IMR-90 (cell line): Measurements from ENCODE around the gene AKAP9. TPM values are rescaled to one million over a fixed set of nuclear protein-coding genes. Genes with fewer than 3 reads are reported as not detected.

Source experiments
- ATAC-seq: fragments of 200-7000 bp; cut with Tn5 transposase; 2 replicates; pipeline ENCODE4 v1.9.1; 2020; ENCODE audit warnings: low read depth, mild to moderate bottlenecking, moderate library complexity
- BruUV-seq: library from RNA; stranded (reverse); fragments of 400-500 nt; replicated peaks from 2 replicates; lab custom pipeline; 2021; lab: Mats Ljungman, UMichigan
- CTCF ChIA-PET: fragments of 300-600 bp; formaldehyde crosslinking; extraction: SDS; loops from one replicate; lab custom pipeline; 2021; ENCODE audit warnings: antibody characterized with exemption; lab: Yijun Ruan, JAX
- POLR2A ChIA-PET: fragments of 300-600 bp; sonication (Branson Sonifier 250); formaldehyde crosslinking; loops from one replicate; lab custom pipeline; 2022; ENCODE audit warnings: antibody characterized with exemption; ENCODE audit not compliant: unreplicated experiment; lab: Charles Lee
- DNase-seq: peaks from one replicate; pipeline ENCODE4 v3.0.0; 2013
- H2AFZ ChIP-seq: replicated peaks from 2 replicates; pipeline ENCODE3; 2013; ENCODE audit warnings: low read length, mild to moderate bottlenecking; ENCODE audit not compliant: poor library complexity
- H2AK5ac ChIP-seq: 2 replicates; pipeline ENCODE4 v1.6.1; 2013; ENCODE audit warnings: low read depth, low read length, inconsistent platforms
- H2AK9ac ChIP-seq: replicated peaks from 2 replicates; pipeline ENCODE3; 2013; ENCODE audit warnings: mild to moderate bottlenecking, low read depth, low read length, moderate library complexity; ENCODE audit not compliant: poor library complexity
- H2BK120ac ChIP-seq: 2 replicates; pipeline ENCODE4 v1.6.1; 2013; ENCODE audit warnings: low read depth, low read length, inconsistent platforms
- H2BK15ac ChIP-seq: 3 replicates; pipeline ENCODE4 v1.6.1; 2013; ENCODE audit warnings: low read depth, low read length, inconsistent platforms
- H2BK20ac ChIP-seq: 2 replicates; pipeline ENCODE4 v1.6.1; 2013; ENCODE audit warnings: low read depth, mild to moderate bottlenecking, inconsistent platforms, low read length, moderate library complexity
- H2BK5ac ChIP-seq: 2 replicates; pipeline ENCODE4 v1.6.1; 2013; ENCODE audit warnings: mild to moderate bottlenecking, low read depth, low read length, inconsistent platforms; ENCODE audit not compliant: poor library complexity, severe bottlenecking
- H3K14ac ChIP-seq: replicated peaks from 2 replicates; pipeline ENCODE4 v1.6.1; 2013; ENCODE audit warnings: low read depth, low read length, inconsistent platforms
- H3K18ac ChIP-seq: 2 replicates; pipeline ENCODE4 v1.6.1; 2013; ENCODE audit warnings: low read depth, low read length, control low read depth
- H3K23ac ChIP-seq: 2 replicates; pipeline ENCODE4 v1.6.1; 2013; ENCODE audit warnings: low read depth, low read length, inconsistent platforms
- H3K27ac ChIP-seq: 2 replicates; pipeline ENCODE4 v1.5.1; 2013; ENCODE audit warnings: mild to moderate bottlenecking, control low read depth, low read length; ENCODE audit not compliant: insufficient read depth
- H3K27me3 ChIP-seq: 2 replicates; pipeline ENCODE4 v1.6.1; 2013; ENCODE audit warnings: low read length; ENCODE audit not compliant: control insufficient read depth, insufficient read depth
- H3K36me3 ChIP-seq: 2 replicates; pipeline ENCODE4 v1.6.1; 2013; ENCODE audit warnings: low read length, mixed read lengths; ENCODE audit not compliant: control insufficient read depth, insufficient read depth
- H3K4ac ChIP-seq: 2 replicates; pipeline ENCODE4 v1.6.1; 2013; ENCODE audit warnings: low read depth, low read length, inconsistent platforms
- H3K4me1 ChIP-seq: 2 replicates; pipeline ENCODE4 v1.6.1; 2013; ENCODE audit warnings: low read length, mixed read lengths; ENCODE audit not compliant: control insufficient read depth, insufficient read depth
- H3K4me2 ChIP-seq: 2 replicates; pipeline ENCODE4 v1.6.1; 2013; ENCODE audit warnings: low read depth, mild to moderate bottlenecking, control low read depth, low read length, moderate library complexity
- H3K4me3 ChIP-seq: 2 replicates; pipeline ENCODE4 v1.5.1; 2013; ENCODE audit warnings: low read depth, mild to moderate bottlenecking, control low read depth, low read length, moderate library complexity; ENCODE audit not compliant: insufficient read depth
- H3K56ac ChIP-seq: 2 replicates; pipeline ENCODE4 v1.6.1; 2013; ENCODE audit warnings: low read length, inconsistent platforms; ENCODE audit not compliant: insufficient read depth; ENCODE audit errors: extremely low read depth
- H3K79me1 ChIP-seq, 2 experiments: 2 replicates each; pipeline ENCODE4 v1.6.1; 2013; ENCODE audit warnings: low read length in 2 of 2, inconsistent platforms in 1 of 2, low read depth in 1 of 2
- H3K9ac ChIP-seq: 2 replicates; pipeline ENCODE4 v1.6.1; 2013; ENCODE audit warnings: low read depth, low read length, control low read depth
- H3K9me1 ChIP-seq: 2 replicates; pipeline ENCODE4 v1.6.1; 2013; ENCODE audit warnings: low read length, inconsistent platforms; ENCODE audit not compliant: insufficient read depth
- H3K9me3 ChIP-seq: 2 replicates; pipeline ENCODE4 v1.6.1; 2013; ENCODE audit warnings: low read length; ENCODE audit not compliant: control insufficient read depth, insufficient read depth
- H4K20me1 ChIP-seq: 2 replicates; pipeline ENCODE4 v1.6.1; 2013; ENCODE audit warnings: low read length, inconsistent platforms; ENCODE audit not compliant: insufficient read depth
- H4K5ac ChIP-seq: 2 replicates; pipeline ENCODE4 v1.6.1; 2013; ENCODE audit warnings: mild to moderate bottlenecking, low read depth, low read length, control low read depth
- H4K8ac ChIP-seq, 2 experiments: 2 replicates each; pipeline ENCODE4 v1.6.1; 2013; ENCODE audit warnings: low read depth in 2 of 2, low read length in 2 of 2, control low read depth in 1 of 2, inconsistent platforms in 1 of 2
- H4K91ac ChIP-seq: 2 replicates; pipeline ENCODE4 v1.6.1; 2013; ENCODE audit warnings: low read depth, low read length, inconsistent platforms; ENCODE audit not compliant: insufficient read depth
- BHLHE40 ChIP-seq: fragments of 150-350 bp; IDR thresholded peaks from 2 replicates; pipeline ENCODE4 v1.6.1; 2016; ENCODE audit warnings: mild to moderate bottlenecking, low read depth, low read length
- CHD1 ChIP-seq: IDR thresholded peaks from 2 replicates; pipeline ENCODE4 v1.6.1; 2012; ENCODE audit warnings: low read depth, low read length, improper control_type of control experiment
- ELK1 ChIP-seq: fragments of 150-350 bp; IDR thresholded peaks from 2 replicates; pipeline ENCODE4 v1.6.1; 2016; ENCODE audit warnings: low read depth, mild to moderate bottlenecking, low read length, moderate library complexity, borderline replicate concordance
- MAFK ChIP-seq: IDR thresholded peaks from 2 replicates; pipeline ENCODE4 v1.6.1; 2012; ENCODE audit warnings: low read depth, low read length, improper control_type of control experiment
- MAZ ChIP-seq: IDR thresholded peaks from 2 replicates; pipeline ENCODE4 v1.6.1; 2012; ENCODE audit warnings: low read depth, mild to moderate bottlenecking, low read length, improper control_type of control experiment, moderate library complexity, borderline replicate concordance
- NFE2L2 ChIP-seq: fragments of 150-350 bp; IDR thresholded peaks from 2 replicates; pipeline ENCODE4 v1.6.1; 2016; ENCODE audit warnings: low read depth, mild to moderate bottlenecking, low read length
- POLR2A ChIP-seq: IDR thresholded peaks from 2 replicates; pipeline ENCODE4 v1.6.1; 2012; ENCODE audit warnings: mild to moderate bottlenecking, low read depth, low read length
- SMC3 ChIP-seq: fragments of 150-350 bp; IDR thresholded peaks from 2 replicates; pipeline ENCODE4 v1.6.1; 2016; ENCODE audit warnings: low read depth, mild to moderate bottlenecking, antibody characterized with exemption, low read length, moderate library complexity
- WGBS, 2 experiments: methylation state at CpG; one replicate each; pipeline versions ENCODE4 v1.1.5 to v1.1.7; 2013; ENCODE audit warnings: missing lambda C conversion rate in 2 of 2; ENCODE audit not compliant: insufficient read length in 1 of 2; ENCODE audit errors: extremely low coverage in 2 of 2; 5-methylcytosine and 5-hydroxymethylcytosine counted together
- dilution Hi-C: fragments of 300-500 bp; cut with HindIII; formaldehyde crosslinking; loops from one replicate; pipeline ENCODE4 v1.14.3; 2018; ENCODE audit warnings: low sequenced_read_pairs; ENCODE audit not compliant: unreplicated experiment
- in situ Hi-C: fragments of 300-500 bp; cut with MboI; formaldehyde crosslinking; loops from 3 replicates; pipeline ENCODE4 v1.14.3; 2019; ENCODE audit warnings: low sequenced_read_pairs, inconsistent platforms, mixed read lengths
- intact Hi-C: fragments of 100-400 bp; cut with micrococcal nuclease; formaldehyde crosslinking; loops from 2 replicates; pipeline ENCODE4 v1.10.0; 2022
- polyA plus RNA-seq, 3 experiments: library from polyadenylated mRNA; depleted of rRNA; stranded (reverse); fragments of >200 nt; gene quantifications; 2 replicates each; pipeline ENCODE4 v1.2.3, GENCODE V29; 2012; ENCODE audit warnings: low replicate concordance in 1 of 3
- total RNA-seq: library from RNA; depleted of rRNA; stranded (reverse); fragments of >200 nt; gene quantifications from 2 replicates; pipeline ENCODE4 v1.2.3, GENCODE V29; 2012

Gene AKAP9
- total and polyA plus RNA-seq, 2 of the 4 experiments (the other 2 are of a cell fraction), result 9.7 to 25.3 TPM

DNA sequence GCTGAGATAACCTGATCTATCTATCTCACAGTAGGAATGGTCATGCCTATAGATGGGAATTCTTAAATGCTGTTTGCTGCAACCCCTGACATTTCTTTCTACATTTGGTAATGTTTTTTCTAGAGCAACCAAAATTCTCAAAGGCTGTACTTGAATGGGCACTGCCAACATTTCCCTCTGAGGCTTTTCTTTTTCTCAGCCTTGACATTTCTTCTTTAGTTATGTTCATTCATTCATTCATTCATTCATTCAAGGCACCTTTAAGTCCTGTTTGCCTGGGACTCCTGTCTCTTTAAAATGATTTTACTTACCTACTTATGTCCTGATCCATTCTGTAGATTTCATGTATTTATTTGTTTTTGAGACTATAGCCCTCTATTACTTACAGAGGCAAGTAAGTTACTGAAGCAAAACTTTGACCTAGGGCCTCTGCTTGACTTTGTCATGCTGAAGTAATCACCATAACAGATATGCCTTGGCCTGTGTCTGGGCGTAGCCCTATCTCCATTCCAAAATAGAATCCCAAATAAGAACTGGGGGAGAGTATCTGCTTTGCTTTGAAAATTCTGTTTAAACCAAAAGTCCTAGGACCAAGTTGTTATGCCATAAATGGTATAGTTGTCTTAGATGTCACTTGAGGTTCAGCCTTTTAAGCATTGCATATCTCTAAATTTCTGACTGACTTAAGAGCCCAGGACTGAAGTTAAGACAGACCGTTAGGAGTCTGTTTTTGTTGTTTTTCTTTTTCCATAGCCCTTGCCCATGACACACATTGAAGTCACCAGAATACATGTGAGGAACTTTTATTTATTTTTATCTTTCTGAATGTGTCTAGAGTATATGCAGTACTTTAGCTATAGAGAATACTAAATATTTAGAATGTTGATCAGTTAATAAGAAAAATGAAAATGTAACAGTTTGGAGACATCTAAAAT, 59.2 kb downstream of the AKAP9 start:
- H2AK9ac ChIP-seq, result no peak overlapping the region
- in situ Hi-C loops (no loop called here), dilution Hi-C loops (no loop called here), intact Hi-C loops (loop anchor here (1.0 to 5.0 kb wide), 2 partner anchors 24 to 33 kb away; no protein-coding TSS in a partner anchor)
- no peak overlapping the region for H3K56ac ChIP-seq
- no peak for ATAC-seq
- H2BK5ac ChIP-seq, result no peak overlapping the region
- H2BK120ac ChIP-seq, result no peak overlapping the region
- no peaks in the 10 kb centered on the region for H3K79me1 ChIP-seq
- H3K27ac ChIP-seq, result no peak overlapping the region
- no peak overlapping the region for H3K23ac ChIP-seq
- WGBS, 2 experiments, result no CpG with 5 or more reads among the region's 2 CpGs
- no peaks in the 10 kb centered on the region; the same call in 1 of the 2 replicates for H3K9me1 ChIP-seq
- no peak overlapping the region for H2AK5ac ChIP-seq
- TF ChIP-seq NFE2L2, result no peak
- TF ChIP-seq MAZ, result no peak
- TF ChIP-seq CHD1, result no peak
- no peak for TF ChIP-seq POLR2A
- TF ChIP-seq ELK1, result no peak
- TF ChIP-seq SMC3, result no peak
- TF ChIP-seq BHLHE40, result no peak
- no peak for TF ChIP-seq MAFK
- no peak overlapping the region for H2BK20ac ChIP-seq
- no peaks in the 10 kb centered on the region for H3K4me1 ChIP-seq
- H3K18ac ChIP-seq, result no peak overlapping the region
- no peak overlapping the region for H2AFZ ChIP-seq
- no peak for DNase-seq
- no peak overlapping the region for H4K8ac ChIP-seq
- H3K4me2 ChIP-seq, result no peak overlapping the region
- H3K4me3 ChIP-seq, result no peak overlapping the region
- no peak overlapping the region for H3K4ac ChIP-seq
- H3K27me3 ChIP-seq, result no peaks in the 10 kb centered on the region
- no peaks in the 10 kb centered on the region for H4K20me1 ChIP-seq
- no peak overlapping the region for H2BK15ac ChIP-seq
- BruUV-seq, result no TSS peak
- H4K91ac ChIP-seq, result no peak overlapping the region
- no peak overlapping the region for H4K5ac ChIP-seq
- H3K14ac ChIP-seq, result no peak overlapping the region
- ChIA-PET CTCF (no interaction called here), POLR2A (no interaction called here)
- H3K36me3 ChIP-seq, result peaks cover 13% of the 10 kb centered on the region
- H3K9me3 ChIP-seq, result no peaks in the 10 kb centered on the region
- no peak overlapping the region for H3K9ac ChIP-seq
